Muscle layer of duodenum (tissue), 2 donors: ENCODE data around the gene KCNQ2.

Experiments
- H3K27ac ChIP-seq: one replicate; pipeline ENCODE4 v1.7.0; 2013; ENCODE audit warnings: mild to moderate bottlenecking, low read length
- H3K27me3 ChIP-seq: one replicate; pipeline ENCODE4 v1.7.0; 2013; ENCODE audit warnings: low read depth, mild to moderate bottlenecking, control low read depth, low read length
- H3K36me3 ChIP-seq, 2 donors: one replicate each; pipeline ENCODE4 v1.7.0; 2013; ENCODE audit warnings: low read length in 2 of 2, control low read depth in 1 of 2, mild to moderate bottlenecking in 1 of 2; ENCODE audit not compliant: insufficient read depth in 2 of 2, control insufficient read depth in 1 of 2
- H3K4me1 ChIP-seq, 2 donors: one replicate each; pipeline ENCODE4 v1.7.0; 2013; ENCODE audit warnings: low read length in 2 of 2, mild to moderate bottlenecking in 2 of 2, control low read depth in 1 of 2, moderate library complexity in 1 of 2; ENCODE audit not compliant: insufficient read depth in 2 of 2, control insufficient read depth in 1 of 2
- H3K4me3 ChIP-seq, 2 donors: one replicate each; pipeline ENCODE4 v1.7.0; 2013; ENCODE audit warnings: low read length in 2 of 2, low read depth in 1 of 2, mild to moderate bottlenecking in 1 of 2
- H3K9me3 ChIP-seq, 2 donors: one replicate each; pipeline ENCODE4 v1.7.0; 2013; ENCODE audit warnings: low read length in 2 of 2, control low read depth in 1 of 2, mild to moderate bottlenecking in 1 of 2; ENCODE audit not compliant: control insufficient read depth in 1 of 2
- donor health status: healthy.

The KCNQ2 gene

GRCh38 chr20:63379296-63379695 is 93.2 kb downstream of the KCNQ2 start:
- H3K4me1 ChIP-seq: peaks cover 0 to 5% of the 10 kb centered on the region in 2 donors
- no peak overlapping the region for H3K4me3 ChIP-seq
- H3K9me3 ChIP-seq: no peaks in the 10 kb centered on the region
- H3K27me3 ChIP-seq: peaks cover 8% of the 10 kb centered on the region
- no peaks in the 10 kb centered on the region for H3K36me3 ChIP-seq
- H3K27ac ChIP-seq: no peak overlapping the region

DNA sequence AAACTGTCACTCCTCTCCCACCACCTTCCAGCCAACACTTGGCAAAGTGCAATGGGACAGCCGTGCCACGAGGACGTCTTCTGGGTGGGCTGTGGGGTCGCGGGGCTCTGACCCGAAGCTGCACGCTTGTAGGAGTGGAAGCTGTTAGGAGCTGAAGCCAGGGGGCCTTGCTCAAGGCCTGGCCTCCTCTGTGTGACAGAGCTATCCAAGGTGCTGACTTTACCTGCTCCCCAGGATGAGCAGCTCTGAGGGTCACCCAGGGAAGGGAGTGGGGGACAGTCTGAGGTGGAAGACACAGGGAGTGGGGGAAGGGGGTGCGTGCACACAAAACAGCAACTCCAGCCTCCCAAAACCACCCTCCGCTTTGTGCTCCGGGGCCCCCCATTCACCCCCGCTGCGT is 93.8 kb downstream of the KCNQ2 start:
- Histone ChIP-seq H3K4me1 (peaks cover 0 to 5% of the 10 kb centered on the region in 2 donors), H3K27me3 (peaks cover 8% of the 10 kb centered on the region), H3K9me3 (no peaks in the 10 kb centered on the region), H3K27ac (no peak overlapping the region), H3K4me3 (no peak overlapping the region), H3K36me3 (no peaks in the 10 kb centered on the region)

DNA sequence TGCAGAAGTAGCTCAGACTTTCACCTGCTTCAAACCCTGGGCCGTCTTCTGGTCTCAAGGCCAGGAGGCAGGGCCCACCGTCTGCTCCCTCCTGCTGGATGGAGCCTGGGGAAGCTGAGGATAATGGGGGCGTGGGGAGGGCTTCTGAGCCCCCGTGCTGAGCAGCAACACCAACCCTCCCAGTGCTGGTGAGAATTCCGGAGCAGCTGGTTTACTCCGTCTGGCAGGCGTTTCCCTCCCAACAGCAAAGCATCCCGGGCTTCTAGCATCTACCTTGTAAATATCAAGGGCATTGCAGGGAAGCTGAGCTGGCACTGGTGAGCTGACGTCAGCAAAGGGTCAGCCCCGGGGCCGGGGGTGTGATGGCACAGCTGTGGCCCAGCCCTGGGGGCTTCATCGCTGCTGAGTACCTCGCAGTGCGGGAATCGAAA is 94.5 kb downstream of the KCNQ2 start:
- Histone ChIP-seq H3K4me3 (no peak overlapping the region), H3K27ac (no peak overlapping the region), H3K4me1 (peaks cover 0 to 5% of the 10 kb centered on the region in 2 donors), H3K27me3 (peaks cover 6% of the 10 kb centered on the region), H3K9me3 (no peaks in the 10 kb centered on the region), H3K36me3 (no peaks in the 10 kb centered on the region)

- no peaks in the 10 kb centered on the region for H3K9me3 ChIP-seq
- no peak overlapping the region for H3K27ac ChIP-seq
- H3K27me3 ChIP-seq: peaks cover under 1% of the 10 kb centered on the region
- peaks cover 0 to 5% of the 10 kb centered on the region in 2 donors for H3K4me1 ChIP-seq
- no peak overlapping the region for H3K4me3 ChIP-seq
- no peaks in the 10 kb centered on the region for H3K36me3 ChIP-seq
Measured at GRCh38 chr20:63377256-63377941, 95.1 kb downstream of the KCNQ2 start.

- Histone ChIP-seq H3K27me3 (no peaks in the 10 kb centered on the region), H3K36me3 (no peaks in the 10 kb centered on the region), H3K4me1 (peaks cover 0 to 5% of the 10 kb centered on the region in 2 donors), H3K9me3 (no peaks in the 10 kb centered on the region), H3K4me3 (no peak overlapping the region), H3K27ac (no peak overlapping the region)
Measured at GRCh38 chr20:63376283-63377250, 95.9 kb downstream of the KCNQ2 start.

- Histone ChIP-seq H3K4me1 (peaks cover 0 to 5% of the 10 kb centered on the region in 2 donors), H3K27me3 (no peaks in the 10 kb centered on the region)
Measured at GRCh38 chr20:63375438-63375837, 97.0 kb downstream of the KCNQ2 start.

GRCh38 chr20:63374504-63374903 is 98.0 kb downstream of the KCNQ2 start:
- H3K27ac ChIP-seq: no peak overlapping the region
- H3K9me3 ChIP-seq: no peaks in the 10 kb centered on the region
- no peaks in the 10 kb centered on the region for H3K36me3 ChIP-seq
- H3K27me3 ChIP-seq: no peaks in the 10 kb centered on the region
- H3K4me3 ChIP-seq: no peak overlapping the region
- peaks cover 0 to 5% of the 10 kb centered on the region in 2 donors for H3K4me1 ChIP-seq

More at GRCh38 chr20:63375438-63375837, 97.0 kb downstream of the KCNQ2 start:
- no peak overlapping the region for H3K27ac ChIP-seq
- H3K36me3 ChIP-seq: no peaks in the 10 kb centered on the region
- no peaks in the 10 kb centered on the region for H3K9me3 ChIP-seq
- H3K4me3 ChIP-seq: no peak overlapping the region

GRCh38 chr20:63373996-63374395 is 98.5 kb downstream of the KCNQ2 start:
- Histone ChIP-seq H3K4me3 (no peak overlapping the region), H3K27me3 (no peaks in the 10 kb centered on the region), H3K36me3 (no peaks in the 10 kb centered on the region)

GRCh38 chr20:63372971-63373885 is 99.2 kb downstream of the KCNQ2 start:
- no peaks in the 10 kb centered on the region for H3K9me3 ChIP-seq
- no peak overlapping the region for H3K4me3 ChIP-seq
- H3K27me3 ChIP-seq: no peaks in the 10 kb centered on the region
- no peak overlapping the region for H3K27ac ChIP-seq
- no peaks in the 10 kb centered on the region for H3K36me3 ChIP-seq
- peaks cover 0 to 5% of the 10 kb centered on the region in 2 donors for H3K4me1 ChIP-seq

More at GRCh38 chr20:63373996-63374395, 98.5 kb downstream of the KCNQ2 start:
- Histone ChIP-seq H3K4me1 (peaks cover 0 to 5% of the 10 kb centered on the region in 2 donors), H3K9me3 (no peaks in the 10 kb centered on the region), H3K27ac (no peak overlapping the region)

GRCh38 chr20:63371291-63371865 is 101.1 kb downstream of the KCNQ2 start:
- H3K9me3 ChIP-seq: no peaks in the 10 kb centered on the region
- H3K36me3 ChIP-seq: no peaks in the 10 kb centered on the region
- H3K4me1 ChIP-seq: peaks cover 0 to under 1% of the 10 kb centered on the region in 2 donors
- no peaks in the 10 kb centered on the region for H3K27me3 ChIP-seq
- H3K27ac ChIP-seq: no peak overlapping the region
- no peak overlapping the region for H3K4me3 ChIP-seq
